G401.6 (cell line): ENCODE data around the gene PPP1R16B.
"Not testable (repeated sequence)": the region's sequence is repeated elsewhere in the genome, so short reads cannot be mapped to it uniquely, and the experiment has no call there.

ENCODE experiments used
- FAIRE-seq: peaks from 2 replicates; lab custom pipeline; 2012; peaks lifted over from hg19 to GRCh38; lab: Jason Lieb, UNC

PPP1R16B gene

GRCh38 chr20:38935285-38935684 is 129.8 kb downstream of the PPP1R16B start:
- no peak for FAIRE-seq

GRCh38 chr20:38935967-38936407 is 130.5 kb downstream of the PPP1R16B start:
- no peak for FAIRE-seq

GRCh38 chr20:38937000-38937399 is 131.5 kb downstream of the PPP1R16B start:
- no peak for FAIRE-seq

- FAIRE-seq: no peak
These were observed 132.5 kb downstream of the PPP1R16B start for GRCh38 chr20:38937978-38938473.

GRCh38 chr20:38939686-38940085 is 134.2 kb downstream of the PPP1R16B start:
- no peak for FAIRE-seq

- FAIRE-seq: no peak
These were observed 135.1 kb downstream of the PPP1R16B start for GRCh38 chr20:38940644-38941043.

GRCh38 chr20:38941726-38942389 is 136.4 kb downstream of the PPP1R16B start:
- no peak for FAIRE-seq

- no peak for FAIRE-seq
These were observed 139.5 kb downstream of the PPP1R16B start for GRCh38 chr20:38945012-38945411.

- FAIRE-seq: no peak
These were observed 141.3 kb downstream of the PPP1R16B start for GRCh38 chr20:38946836-38947235.

GRCh38 chr20:38947931-38948362 is 142.4 kb downstream of the PPP1R16B start:
- FAIRE-seq: no peak

GRCh38 chr20:38950254-38950653 is 144.8 kb downstream of the PPP1R16B start:
- FAIRE-seq: no peak

GRCh38 chr20:38951611-38952010 is 146.1 kb downstream of the PPP1R16B start:
- no peak for FAIRE-seq

- FAIRE-seq: no peak
These were observed 146.7 kb downstream of the PPP1R16B start for GRCh38 chr20:38952153-38952552.

- FAIRE-seq: no peak
These were observed 148.3 kb downstream of the PPP1R16B start for GRCh38 chr20:38953630-38954340.

GRCh38 chr20:38957235-38957876 is 151.9 kb downstream of the PPP1R16B start:
- no peak for FAIRE-seq

- no peak for FAIRE-seq
These were observed 152.5 kb downstream of the PPP1R16B start for GRCh38 chr20:38957915-38958485.

- FAIRE-seq: not testable (repeated sequence)
These were observed 154.7 kb downstream of the PPP1R16B start for GRCh38 chr20:38960187-38960687.

- no peak for FAIRE-seq
These were observed 156.1 kb downstream of the PPP1R16B start for GRCh38 chr20:38961530-38962043.

GRCh38 chr20:38962044-38962927 is 156.8 kb downstream of the PPP1R16B start, which contains the start of gene DHX35:
Gene DHX35 (plus strand): TSS chr20:38962344. CDS start chr20:38962368, 24 bp downstream.
- peak; percentile 91 for FAIRE-seq

GRCh38 chr20:38962928-38963401 is 157.5 kb downstream of the PPP1R16B start:
- no peak for FAIRE-seq

- no peak for FAIRE-seq
These were observed 158.2 kb downstream of the PPP1R16B start for GRCh38 chr20:38963745-38964144.
